ENCODE measurements around the gene ZBTB9. TPM values are rescaled to one million over a fixed set of nuclear protein-coding genes. Genes with fewer than 3 reads are reported as not detected.
"Not testable (repeated sequence)": the region's sequence is repeated elsewhere in the genome, so short reads cannot be mapped to it uniquely, and the experiment has no call there.

Gene ZBTB9
- total RNA-seq, 1 donor from 2014 or later = 12.5 TPM

GRCh38 chr6:33466075-33466735 is 11.8 kb downstream of the ZBTB9 start:
- Mint-ChIP-seq H3K4me1 (no peaks in the 10 kb centered on the region), H3K4me3 (no peak overlapping the region), H3K36me3 (ENCODE audit: low read depth) (no peaks in the 10 kb centered on the region), H3K9me3 (no peaks in the 10 kb centered on the region), H3K27ac (no peak overlapping the region), H3K27me3 (no peaks in the 10 kb centered on the region)
- ATAC-seq (ENCODE audit: low read depth) = no peak
- DNase-seq = no peak
- intact Hi-C loops (cut with micrococcal nuclease) = no loop called here
- TF ChIP-seq CTCF (IDR thresholded peaks at IDR 0.05) = no peak
- ChIA-PET CTCF (no interaction called here), POLR2A (interaction anchor here (0.6 kb wide), 1 partner anchor 104 kb away, joined by 4 read pairs; no protein-coding TSS in a partner anchor)

- ATAC-seq (ENCODE audit: low read depth) = no peak
- no peaks in the 10 kb centered on the region for H3K36me3 Mint-ChIP-seq (ENCODE audit: low read depth)
- intact Hi-C loops (cut with micrococcal nuclease) = no loop called here
- H3K27me3 Mint-ChIP-seq = peaks cover 1% of the 10 kb centered on the region
- no peak for TF ChIP-seq CTCF (IDR thresholded peaks at IDR 0.05)
- no peaks in the 10 kb centered on the region for H3K9me3 Mint-ChIP-seq
- no peak overlapping the region for H3K27ac Mint-ChIP-seq
- no peak for DNase-seq
- H3K4me3 Mint-ChIP-seq = no peak overlapping the region
- H3K4me1 Mint-ChIP-seq = no peaks in the 10 kb centered on the region
- ChIA-PET CTCF (no interaction called here), POLR2A (interaction anchor here (0.6 kb wide), 1 partner anchor 103 kb away, joined by 4 read pairs; no protein-coding TSS in a partner anchor)
These were observed 12.7 kb downstream of the ZBTB9 start for GRCh38 chr6:33467091-33467490.

DNA sequence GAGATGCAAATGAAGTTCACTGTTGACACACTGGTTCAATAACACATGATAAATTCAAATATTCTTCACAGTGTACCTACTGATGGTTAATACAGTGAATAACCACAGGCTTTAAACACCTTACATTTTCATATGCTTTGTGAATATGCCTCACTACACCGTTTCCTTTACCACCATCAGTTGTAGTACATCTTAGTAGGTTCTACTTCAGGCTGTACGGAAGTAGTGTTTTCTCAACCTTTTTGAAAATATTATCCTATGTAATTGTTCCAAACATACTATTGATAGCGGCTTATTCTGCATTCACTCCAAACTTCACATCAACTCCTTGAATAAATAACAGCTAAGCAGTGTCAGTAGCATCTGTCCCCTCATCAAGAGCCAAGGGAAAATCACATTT is 15.3 kb downstream of the ZBTB9 start:
- DNase-seq (no peak), ATAC-seq (ENCODE audit: low read depth) (no peak)
- no peaks in the 10 kb centered on the region for H3K4me1 Mint-ChIP-seq
- H3K27me3 Mint-ChIP-seq = peaks cover 1% of the 10 kb centered on the region
- intact Hi-C loops (cut with micrococcal nuclease) = no loop called here
- H3K36me3 Mint-ChIP-seq (ENCODE audit: low read depth) = no peaks in the 10 kb centered on the region
- CTCF ChIA-PET = no interaction called here
- no peak overlapping the region for H3K4me3 Mint-ChIP-seq
- TF ChIP-seq CTCF (IDR thresholded peaks at IDR 0.05) = no peak
- POLR2A ChIA-PET = no interaction called here
- no peaks in the 10 kb centered on the region for H3K9me3 Mint-ChIP-seq
- H3K27ac Mint-ChIP-seq = no peak overlapping the region

GRCh38 chr6:33477864-33478263 is 23.5 kb downstream of the ZBTB9 start:
- no peaks in the 10 kb centered on the region for H3K36me3 Mint-ChIP-seq (ENCODE audit: low read depth)
- no peaks in the 10 kb centered on the region for H3K9me3 Mint-ChIP-seq
- ChIA-PET CTCF (no interaction called here), POLR2A (no interaction called here)
- no peaks in the 10 kb centered on the region for H3K4me1 Mint-ChIP-seq
- H3K27ac Mint-ChIP-seq = no peak overlapping the region
- H3K4me3 Mint-ChIP-seq = no peak overlapping the region
- ATAC-seq (ENCODE audit: low read depth) = no peak
- peaks cover 2% of the 10 kb centered on the region for H3K27me3 Mint-ChIP-seq
- no peak for TF ChIP-seq CTCF (IDR thresholded peaks at IDR 0.05)
- DNase-seq = no peak
- intact Hi-C loops (cut with micrococcal nuclease) = no loop called here

GRCh38 chr6:33481192-33481591 is 26.8 kb downstream of the ZBTB9 start:
- no peak for TF ChIP-seq CTCF (IDR thresholded peaks at IDR 0.05)
- CTCF ChIA-PET = no interaction called here
- Mint-ChIP-seq H3K4me3 (no peak overlapping the region), H3K27me3 (peaks cover 2% of the 10 kb centered on the region), H3K9me3 (no peaks in the 10 kb centered on the region), H3K27ac (no peak overlapping the region), H3K36me3 (ENCODE audit: low read depth) (no peaks in the 10 kb centered on the region), H3K4me1 (no peaks in the 10 kb centered on the region)
- POLR2A ChIA-PET = no interaction called here
- ATAC-seq (ENCODE audit: low read depth) = no peak
- no peak for DNase-seq
- intact Hi-C loops (cut with micrococcal nuclease) = no loop called here

- intact Hi-C loops (cut with micrococcal nuclease); H3K9me3 Mint-ChIP-seq; POLR2A ChIA-PET; CTCF ChIA-PET; H3K27me3 Mint-ChIP-seq; H3K4me1 Mint-ChIP-seq; H3K4me3 Mint-ChIP-seq; H3K27ac Mint-ChIP-seq; DNase-seq; ATAC-seq (ENCODE audit: low read depth); H3K36me3 Mint-ChIP-seq (ENCODE audit: low read depth): not testable (repeated sequence)
These were observed 28.2 kb downstream of the ZBTB9 start for GRCh38 chr6:33482620-33483019.

Data from activated B cell treated with CpG ODN at 0.5 μM for 24 hours (primary cell).